OCI-LY7 (cell line): ENCODE measurements around the gene CPNE2.

ENCODE experiments used
- CTCF ChIP-seq: fragments of 200-600 bp; sonication (generic); conservative IDR thresholded peaks from 2 replicates; pipeline ENCODE4 v1.5.1; 2014; ENCODE audit warnings: mild to moderate bottlenecking, antibody characterized with exemption, low read length, moderate library complexity, mixed read lengths
- EZH2phosphoT487 ChIP-seq: fragments of 200-600 bp; sonication (generic); IDR thresholded peaks from 2 replicates; pipeline ENCODE4 v1.6.1; 2018; ENCODE audit warnings: low read depth, borderline replicate concordance, mild to moderate bottlenecking, mixed run types, antibody characterized with exemption, low read length, moderate library complexity, mixed read lengths

DNA sequence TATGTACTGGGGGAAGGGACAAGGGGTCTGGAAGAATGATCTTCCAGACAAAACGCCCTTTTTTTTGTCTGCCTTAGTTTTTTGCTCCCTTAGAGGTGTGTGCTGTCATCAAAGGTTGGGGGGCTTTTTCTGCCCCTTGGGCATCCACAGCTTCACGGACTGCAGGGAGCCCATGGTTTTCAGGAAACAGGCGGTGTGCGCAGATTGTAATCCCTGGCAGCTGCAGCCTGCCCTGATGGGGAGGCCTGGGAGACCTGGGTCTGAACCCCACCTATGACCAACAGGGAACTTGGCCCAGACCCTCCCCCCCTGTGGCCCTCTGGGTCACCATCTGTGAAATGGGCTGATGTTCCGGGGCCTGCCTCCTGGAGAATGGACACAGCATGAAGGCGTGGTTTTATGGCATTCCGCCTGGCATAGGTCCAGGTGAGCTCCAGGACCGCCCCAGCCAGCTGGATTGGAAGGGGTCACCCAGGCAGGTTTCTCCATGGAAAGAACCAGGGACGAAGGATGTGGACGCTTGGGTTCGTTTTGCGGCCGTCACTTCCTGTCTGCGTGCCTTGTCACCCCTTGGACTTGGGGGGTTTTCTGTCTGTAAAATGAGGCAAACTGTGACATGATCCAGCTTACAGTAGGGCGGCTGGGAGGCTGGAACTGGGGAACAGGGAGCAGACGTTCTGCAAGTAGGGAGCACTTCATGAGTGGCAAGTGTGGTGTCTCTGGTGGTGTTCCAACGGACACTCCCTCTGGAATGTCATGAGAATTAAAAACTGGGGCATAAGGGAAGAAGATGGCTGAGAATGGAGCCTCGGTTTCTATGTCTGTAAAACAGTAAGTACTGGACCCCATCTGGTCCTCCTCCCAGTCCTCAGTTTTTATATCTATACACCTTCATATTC lies 1.5 kb downstream of the CPNE2 start:
- TF ChIP-seq CTCF (no peak), EZH2phosphoT487 (no peak)
